LNCaP clone FGC (cell line): ENCODE data around the gene C1S.
"Not testable (repeated sequence)": the region's sequence is repeated elsewhere in the genome, so short reads cannot be mapped to it uniquely, and the experiment has no call there.

Experiments used
- DNase-seq: peaks from one replicate; pipeline ENCODE4 v3.0.0-alpha.2; 2011; ENCODE audit warnings: low read depth
- H3K4me3 ChIP-seq: 2 replicates; pipeline ENCODE4 v1.5.1; 2011; ENCODE audit warnings: mild to moderate bottlenecking, low read depth, low read length, control low read depth
- TF ChIP-seq, protein P1 (sequence below): IDR thresholded peaks from 2 replicates; pipeline ENCODE4 v1.5.1; 2012; ENCODE audit warnings: mild to moderate bottlenecking; ENCODE audit not compliant: control insufficient read depth, insufficient read depth; ENCODE audit errors: extremely low read depth

The C1S gene

DNA sequence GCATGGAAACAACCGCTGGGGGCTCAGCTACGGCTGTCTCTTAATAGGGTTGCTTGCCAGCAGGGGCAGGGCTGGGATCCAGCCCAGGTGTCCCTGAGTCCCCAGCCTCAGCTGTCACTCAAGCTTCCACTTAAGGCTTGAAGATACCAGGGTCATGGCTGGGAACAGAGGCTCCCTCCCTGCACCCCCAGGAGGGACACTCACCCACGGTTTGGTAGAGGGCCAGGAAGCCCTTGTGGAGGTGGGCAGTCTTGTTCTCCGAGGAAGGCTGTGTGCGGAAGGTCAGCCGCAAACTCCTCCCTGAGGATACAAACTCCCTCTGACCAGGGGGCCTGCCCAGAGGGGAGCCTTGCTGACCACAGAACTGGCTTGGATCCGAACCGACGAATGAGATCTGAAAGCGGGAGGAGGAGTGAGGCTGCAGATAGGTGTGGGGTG, 41.2 kb downstream of the C1S start:
- H3K4me3 ChIP-seq = no peak overlapping the region
- TF ChIP-seq, protein P1, sequence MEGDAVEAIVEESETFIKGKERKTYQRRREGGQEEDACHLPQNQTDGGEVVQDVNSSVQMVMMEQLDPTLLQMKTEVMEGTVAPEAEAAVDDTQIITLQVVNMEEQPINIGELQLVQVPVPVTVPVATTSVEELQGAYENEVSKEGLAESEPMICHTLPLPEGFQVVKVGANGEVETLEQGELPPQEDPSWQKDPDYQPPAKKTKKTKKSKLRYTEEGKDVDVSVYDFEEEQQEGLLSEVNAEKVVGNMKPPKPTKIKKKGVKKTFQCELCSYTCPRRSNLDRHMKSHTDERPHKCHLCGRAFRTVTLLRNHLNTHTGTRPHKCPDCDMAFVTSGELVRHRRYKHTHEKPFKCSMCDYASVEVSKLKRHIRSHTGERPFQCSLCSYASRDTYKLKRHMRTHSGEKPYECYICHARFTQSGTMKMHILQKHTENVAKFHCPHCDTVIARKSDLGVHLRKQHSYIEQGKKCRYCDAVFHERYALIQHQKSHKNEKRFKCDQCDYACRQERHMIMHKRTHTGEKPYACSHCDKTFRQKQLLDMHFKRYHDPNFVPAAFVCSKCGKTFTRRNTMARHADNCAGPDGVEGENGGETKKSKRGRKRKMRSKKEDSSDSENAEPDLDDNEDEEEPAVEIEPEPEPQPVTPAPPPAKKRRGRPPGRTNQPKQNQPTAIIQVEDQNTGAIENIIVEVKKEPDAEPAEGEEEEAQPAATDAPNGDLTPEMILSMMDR = no peak
- no peak for DNase-seq

DNA sequence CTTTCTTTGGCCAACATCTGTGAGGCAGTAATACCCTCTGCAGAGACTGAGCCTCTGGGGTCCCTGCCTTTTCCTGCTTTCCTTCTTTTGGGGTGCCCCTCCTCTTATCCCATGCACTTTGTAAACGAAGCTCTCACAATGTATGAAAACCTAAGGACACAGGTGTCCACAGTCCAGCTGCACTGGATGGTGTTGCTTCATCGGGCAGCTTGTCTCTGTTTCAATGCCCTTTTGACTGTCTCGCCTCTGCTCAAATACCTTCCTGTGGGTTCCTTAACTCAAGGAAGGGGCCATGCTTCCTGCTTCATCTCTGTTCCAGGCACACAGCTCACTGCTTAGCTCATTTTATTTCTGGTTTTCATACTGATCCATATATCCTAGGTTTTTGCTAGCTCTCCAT, 42.1 kb downstream of the C1S start:
- no peak for DNase-seq
- no peak overlapping the region for H3K4me3 ChIP-seq
- TF ChIP-seq, protein P1 = no peak

DNA sequence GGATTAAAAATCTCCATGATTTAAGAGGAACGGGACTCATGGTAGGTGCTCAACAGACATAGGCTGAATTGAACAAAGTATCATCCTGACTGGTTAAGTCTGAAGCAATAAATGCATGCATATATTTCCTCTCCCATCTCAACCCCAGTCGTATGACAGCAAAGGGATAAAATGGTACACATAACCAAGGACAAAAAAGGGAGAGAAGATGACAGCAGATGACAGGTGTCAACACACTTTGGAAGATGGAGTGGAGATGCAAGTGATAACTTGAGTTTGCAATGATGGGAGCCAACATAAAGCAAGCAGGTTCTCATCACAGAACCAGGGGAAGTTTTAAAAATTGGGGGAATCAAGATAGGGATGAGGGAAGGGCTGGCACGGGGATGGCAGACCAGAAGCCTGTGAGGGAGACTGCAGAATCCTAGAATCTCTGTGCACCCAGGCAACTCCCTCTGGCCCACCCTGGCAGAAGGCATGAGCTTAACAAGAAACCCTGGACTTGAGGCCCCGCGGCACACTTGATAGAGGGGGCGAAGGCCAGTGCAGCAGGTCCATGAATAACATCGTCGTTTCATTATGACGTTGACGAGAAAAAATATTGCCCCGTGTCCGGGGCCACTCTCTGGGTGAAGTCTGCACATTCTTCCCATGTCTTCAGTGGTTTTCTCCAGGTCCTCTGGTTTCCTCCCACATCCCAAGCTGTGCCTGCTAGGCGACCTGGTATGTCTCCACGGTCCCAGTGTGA, 43.5 kb downstream of the C1S start:
- TF ChIP-seq, protein P1 = no peak
- DNase-seq = no peak
- H3K4me3 ChIP-seq = no peak overlapping the region

DNA sequence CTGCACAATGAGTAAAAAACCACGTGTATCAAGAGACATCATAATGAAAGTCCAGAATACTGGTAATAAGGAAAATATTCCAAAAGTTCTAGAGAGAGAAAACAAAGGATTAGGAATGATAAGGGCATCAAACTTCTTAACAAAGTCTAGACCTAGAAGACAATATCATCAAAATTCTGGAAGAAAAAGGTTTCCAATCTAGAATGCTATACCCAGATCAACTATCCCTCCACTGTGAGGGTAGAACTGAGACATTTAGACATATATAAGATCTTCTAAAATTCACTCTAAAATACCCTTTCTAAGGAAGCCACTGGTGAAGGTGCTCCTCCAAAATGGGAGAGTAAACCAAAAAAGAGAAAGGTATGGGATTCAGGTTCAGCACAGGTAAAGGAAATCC, 45.6 kb downstream of the C1S start:
- TF ChIP-seq, protein P1 = no peak
- DNase-seq = no peak
- H3K4me3 ChIP-seq = no peak overlapping the region

DNA sequence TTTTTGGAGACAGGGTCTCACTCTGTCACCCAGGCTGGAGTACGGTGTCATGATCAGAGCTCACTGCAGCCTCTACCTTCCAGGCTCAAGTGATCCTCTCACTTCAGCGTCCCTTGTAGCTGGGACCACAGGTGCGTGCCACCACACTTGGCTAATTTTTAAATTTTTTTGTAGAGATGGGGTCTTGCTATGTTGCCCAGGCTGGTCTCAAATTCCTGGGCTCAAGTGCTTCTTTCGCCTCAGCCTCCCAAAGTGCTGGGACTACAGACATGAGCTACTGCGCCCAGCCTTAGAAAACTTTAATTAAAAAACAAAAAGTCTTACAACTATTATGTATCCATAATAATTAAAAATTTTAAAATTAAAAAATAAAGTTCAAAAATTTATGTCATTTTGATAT, 46.7 kb downstream of the C1S start:
- not testable (repeated sequence) for DNase-seq, H3K4me3 ChIP-seq

DNA sequence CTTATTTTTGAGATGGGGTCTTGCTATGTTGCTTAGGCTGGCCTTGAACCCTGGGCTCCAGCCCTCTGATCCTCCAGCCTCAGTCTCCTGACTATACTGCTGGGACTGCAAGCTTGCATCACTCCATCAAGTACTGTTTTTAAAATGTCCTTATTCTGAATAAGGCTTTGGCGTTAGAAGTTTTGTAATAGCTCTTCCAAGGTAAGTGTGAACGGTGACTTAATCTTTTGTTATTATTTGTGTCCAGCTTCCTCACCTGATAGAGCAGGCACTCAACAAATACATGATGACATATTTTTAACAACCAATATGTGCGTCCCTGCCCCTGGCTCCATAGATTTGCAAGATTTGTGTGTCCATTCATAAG, 47.1 kb downstream of the C1S start:
- H3K4me3 ChIP-seq = peak overlapping the region; percentile 83
- TF ChIP-seq, protein P1 = no peak
- DNase-seq = no peak

DNA sequence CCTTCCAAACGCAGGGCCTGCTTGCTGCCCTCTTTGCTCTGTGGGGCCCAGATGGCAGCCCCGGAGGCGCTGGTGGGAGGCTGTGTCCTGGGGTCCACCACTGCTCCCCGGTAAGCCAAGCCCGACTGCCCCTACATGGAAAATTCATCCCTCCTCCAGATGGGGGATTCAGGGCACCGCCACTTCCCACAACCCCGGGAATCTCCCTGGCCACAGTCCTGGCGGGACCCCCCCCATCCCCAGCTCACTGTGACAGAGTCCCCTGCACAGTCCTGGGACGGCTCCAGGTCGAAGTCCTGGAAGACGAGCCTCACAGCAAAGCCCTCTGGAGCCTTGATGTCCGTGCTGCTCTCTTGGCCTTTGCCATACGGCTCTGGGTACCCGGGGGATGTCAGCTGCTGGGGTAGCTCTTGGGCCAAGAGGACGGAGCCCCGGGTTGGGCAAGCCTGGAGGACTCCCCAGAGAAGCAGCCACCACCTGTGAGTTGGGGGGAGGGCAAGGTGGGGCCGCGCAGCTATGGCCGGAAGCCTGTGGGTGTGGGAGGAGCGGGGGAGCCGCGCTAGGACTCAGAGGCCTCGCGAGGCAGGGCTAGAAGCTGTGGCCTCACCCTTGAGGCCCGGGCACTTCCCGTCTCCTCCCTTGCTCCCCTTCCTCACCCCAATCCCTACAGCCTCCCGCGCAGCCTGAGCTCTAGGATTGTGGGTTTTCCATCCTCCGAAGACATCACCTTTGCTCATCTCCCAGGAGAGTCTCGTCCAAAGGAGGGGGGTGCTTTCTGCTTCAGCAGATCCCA, 47.7 kb downstream of the C1S start:
- TF ChIP-seq, protein P1 = no peak
- peak overlapping the region; percentile 83 for H3K4me3 ChIP-seq
- no peak for DNase-seq
